PC-3 (cell line): ENCODE results near the gene TYRO3.

ENCODE experiments used
- EZH2 ChIP-seq: fragments of 300-600 bp; sonication (generic); IDR thresholded peaks from one replicate; pipeline ENCODE4 v1.6.1; 2017; ENCODE audit warnings: antibody characterized with exemption, mild to moderate bottlenecking, low read length; ENCODE audit not compliant: unreplicated experiment
- TF ChIP-seq, protein P1 (sequence below): fragments of 300-600 bp; sonication (generic); conservative IDR thresholded peaks from 2 replicates; pipeline ENCODE4 v1.5.1; 2017; ENCODE audit warnings: antibody characterized with exemption, low read depth, mild to moderate bottlenecking, low read length

DNA sequence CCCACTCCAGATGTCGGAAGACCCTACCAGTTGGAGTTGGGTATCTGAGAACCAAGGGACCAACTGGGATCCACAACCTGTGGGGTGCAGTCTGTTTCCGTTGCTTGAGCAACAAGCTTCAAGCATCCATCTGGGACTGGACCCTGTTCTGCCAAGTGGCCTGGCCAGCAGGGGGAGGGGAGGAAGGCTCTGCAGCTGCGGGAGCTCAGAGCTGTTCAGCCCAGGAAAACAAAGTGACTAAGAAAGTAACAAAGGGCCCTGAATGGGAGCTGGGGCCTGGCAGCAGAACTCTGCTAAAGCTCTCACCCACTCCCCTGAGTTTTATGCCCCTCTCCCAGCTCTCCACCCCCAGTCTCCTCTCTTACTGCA, 2.7 kb downstream of the TYRO3 start:
- TF ChIP-seq, protein P1, sequence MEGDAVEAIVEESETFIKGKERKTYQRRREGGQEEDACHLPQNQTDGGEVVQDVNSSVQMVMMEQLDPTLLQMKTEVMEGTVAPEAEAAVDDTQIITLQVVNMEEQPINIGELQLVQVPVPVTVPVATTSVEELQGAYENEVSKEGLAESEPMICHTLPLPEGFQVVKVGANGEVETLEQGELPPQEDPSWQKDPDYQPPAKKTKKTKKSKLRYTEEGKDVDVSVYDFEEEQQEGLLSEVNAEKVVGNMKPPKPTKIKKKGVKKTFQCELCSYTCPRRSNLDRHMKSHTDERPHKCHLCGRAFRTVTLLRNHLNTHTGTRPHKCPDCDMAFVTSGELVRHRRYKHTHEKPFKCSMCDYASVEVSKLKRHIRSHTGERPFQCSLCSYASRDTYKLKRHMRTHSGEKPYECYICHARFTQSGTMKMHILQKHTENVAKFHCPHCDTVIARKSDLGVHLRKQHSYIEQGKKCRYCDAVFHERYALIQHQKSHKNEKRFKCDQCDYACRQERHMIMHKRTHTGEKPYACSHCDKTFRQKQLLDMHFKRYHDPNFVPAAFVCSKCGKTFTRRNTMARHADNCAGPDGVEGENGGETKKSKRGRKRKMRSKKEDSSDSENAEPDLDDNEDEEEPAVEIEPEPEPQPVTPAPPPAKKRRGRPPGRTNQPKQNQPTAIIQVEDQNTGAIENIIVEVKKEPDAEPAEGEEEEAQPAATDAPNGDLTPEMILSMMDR, result no peak
- TF ChIP-seq EZH2, result no peak
